PC-3 (cell line): ENCODE data around the gene HIVEP3. TPM values are rescaled to one million over a fixed set of nuclear protein-coding genes. Genes with fewer than 3 reads are reported as not detected.

Experiments used
- ATAC-seq: fragments of 200-7000 bp; cut with Tn5 transposase; 2 replicates; pipeline ENCODE4 v1.9.1; 2020; ENCODE audit warnings: mild to moderate bottlenecking, moderate library complexity
- BruUV-seq: library from RNA; stranded (reverse); fragments of 400-500 nt; replicated peaks from 2 replicates; lab custom pipeline; 2021; lab: Mats Ljungman, UMichigan
- CTCF ChIA-PET: fragments of 300-600 bp; sonication (Branson Sonifier 250); formaldehyde crosslinking; loops from one replicate; lab custom pipeline; 2022; ENCODE audit warnings: antibody characterized with exemption; lab: Charles Lee
- POLR2A ChIA-PET: fragments of 300-600 bp; sonication (Branson Sonifier 250); formaldehyde crosslinking; loops from one replicate; lab custom pipeline; 2022; ENCODE audit warnings: antibody characterized with exemption; ENCODE audit not compliant: unreplicated experiment; lab: Charles Lee
- DNase-seq: peaks from one replicate; pipeline ENCODE4 v3.0.0-alpha.2; 2015
- H2AFZ ChIP-seq: fragments of 300-600 bp; sonication (generic); 2 replicates; pipeline ENCODE4 v1.6.0; 2016; ENCODE audit warnings: antibody characterized with exemption, low read length
- H3F3A ChIP-seq: fragments of 300-600 bp; sonication (generic); one replicate; pipeline ENCODE4 v1.6.0; 2017; ENCODE audit warnings: antibody characterized with exemption, low read length, control low read depth, mild to moderate bottlenecking; ENCODE audit not compliant: unreplicated experiment
- H3K27ac ChIP-seq: fragments of 300-600 bp; sonication (generic); 2 replicates; pipeline ENCODE4 v1.5.1; 2016; ENCODE audit warnings: mild to moderate bottlenecking, low read length
- H3K27me3 ChIP-seq: fragments of 300-600 bp; sonication (generic); 2 replicates; pipeline ENCODE4 v1.6.1; 2016; ENCODE audit warnings: low read length, mixed read lengths
- H3K36me3 ChIP-seq: fragments of 300-600 bp; sonication (generic); 2 replicates; pipeline ENCODE4 v1.6.1; 2016; ENCODE audit warnings: low read depth, mixed run types, low read length, mixed read lengths
- H3K4me1 ChIP-seq: fragments of 300-600 bp; sonication (generic); 2 replicates; pipeline ENCODE4 v1.5.1; 2016; ENCODE audit warnings: low read length; ENCODE audit not compliant: insufficient read depth
- H3K4me2 ChIP-seq: fragments of 300-600 bp; sonication (generic); 2 replicates; pipeline ENCODE4 v1.6.0; 2016; ENCODE audit warnings: low read length
- H3K4me3 ChIP-seq: fragments of 300-600 bp; sonication (generic); 2 replicates; pipeline ENCODE4 v1.5.1; 2016; ENCODE audit warnings: mild to moderate bottlenecking, low read length, mixed read lengths
- H3K79me2 ChIP-seq: fragments of 300-600 bp; sonication (generic); 2 replicates; pipeline ENCODE4 v1.6.1; 2017; ENCODE audit warnings: low read length, mixed read lengths
- H3K9ac ChIP-seq: fragments of 300-600 bp; sonication (generic); 2 replicates; pipeline ENCODE4 v1.6.0; 2016; ENCODE audit warnings: mild to moderate bottlenecking, low read length
- H3K9me2 ChIP-seq: fragments of 300-600 bp; sonication (generic); replicated peaks from 2 replicates; pipeline ENCODE4 v1.6.1; 2016; ENCODE audit warnings: mixed run types, low read length, mixed read lengths
- H3K9me3 ChIP-seq: fragments of 300-600 bp; sonication (generic); 2 replicates; pipeline ENCODE4 v1.6.1; 2016; ENCODE audit warnings: low read length, mixed read lengths
- H4K20me1 ChIP-seq: fragments of 300-600 bp; sonication (generic); 2 replicates; pipeline ENCODE4 v1.6.1; 2016; ENCODE audit warnings: low read length, mixed read lengths
- EZH2 ChIP-seq: fragments of 300-600 bp; sonication (generic); IDR thresholded peaks from one replicate; pipeline ENCODE4 v1.6.1; 2017; ENCODE audit warnings: antibody characterized with exemption, mild to moderate bottlenecking, low read length; ENCODE audit not compliant: unreplicated experiment
- EZH2phosphoT487 ChIP-seq: fragments of 300-600 bp; sonication (generic); IDR thresholded peaks from 2 replicates; pipeline ENCODE4 v1.6.1; 2018; ENCODE audit warnings: mild to moderate bottlenecking, antibody characterized with exemption, low read length, borderline replicate concordance
- intact Hi-C: fragments of 100-400 bp; cut with micrococcal nuclease; formaldehyde crosslinking; loops from 2 replicates; pipeline ENCODE4 v1.9.0; 2023
- total RNA-seq: library from RNA; depleted of rRNA; stranded (reverse); fragments of >200 nt; gene quantifications from 2 replicates; pipeline ENCODE4 v1.2.3, GENCODE V29; 2014
- TF ChIP-seq, protein P1 (sequence below): fragments of 300-600 bp; sonication (generic); conservative IDR thresholded peaks from 2 replicates; pipeline ENCODE4 v1.5.1; 2017; ENCODE audit warnings: antibody characterized with exemption, low read depth, mild to moderate bottlenecking, low read length

The HIVEP3 gene
- total RNA-seq, 1 experiment from 2014 or later: 9.8 TPM

DNA sequence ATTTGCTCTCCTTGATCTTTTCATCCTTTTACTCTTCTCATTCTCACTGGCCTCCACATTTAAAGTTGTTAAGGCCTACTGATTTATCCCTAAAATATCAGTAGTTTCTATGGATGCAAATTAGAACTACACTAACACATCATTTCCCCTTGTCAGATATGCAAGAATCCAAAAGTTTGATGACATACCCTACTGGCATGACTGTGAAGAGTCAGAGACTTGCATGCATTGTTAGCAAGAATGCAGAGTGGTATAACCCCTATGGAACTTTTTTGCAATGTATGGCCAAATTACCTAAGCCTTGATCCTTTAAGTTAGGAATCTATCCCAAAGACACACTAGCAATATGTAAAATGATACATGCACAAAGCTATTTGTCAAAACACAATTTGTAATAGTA is 23.6 kb upstream of the HIVEP3 start:
- Histone ChIP-seq H3K4me2 (no peak overlapping the region), H4K20me1 (no peaks in the 10 kb centered on the region), H3K4me1 (peaks cover 20% of the 10 kb centered on the region), H3K9ac (no peak overlapping the region), H2AFZ (no peak overlapping the region), H3K9me2 (no peaks in the 10 kb centered on the region), H3K27me3 (no peaks in the 10 kb centered on the region), H3K4me3 (no peak overlapping the region), H3K79me2 (no peaks in the 10 kb centered on the region), H3K36me3 (no peaks in the 10 kb centered on the region), H3K27ac (no peak overlapping the region), H3F3A (no peaks in the 10 kb centered on the region), H3K9me3 (no peaks in the 10 kb centered on the region)
- POLR2A ChIA-PET: no interaction called here
- ATAC-seq (no peak), DNase-seq (no peak)
- no TSS peak for BruUV-seq
- intact Hi-C loops: no loop called here
- CTCF ChIA-PET: no interaction called here
- TF ChIP-seq, protein P1, sequence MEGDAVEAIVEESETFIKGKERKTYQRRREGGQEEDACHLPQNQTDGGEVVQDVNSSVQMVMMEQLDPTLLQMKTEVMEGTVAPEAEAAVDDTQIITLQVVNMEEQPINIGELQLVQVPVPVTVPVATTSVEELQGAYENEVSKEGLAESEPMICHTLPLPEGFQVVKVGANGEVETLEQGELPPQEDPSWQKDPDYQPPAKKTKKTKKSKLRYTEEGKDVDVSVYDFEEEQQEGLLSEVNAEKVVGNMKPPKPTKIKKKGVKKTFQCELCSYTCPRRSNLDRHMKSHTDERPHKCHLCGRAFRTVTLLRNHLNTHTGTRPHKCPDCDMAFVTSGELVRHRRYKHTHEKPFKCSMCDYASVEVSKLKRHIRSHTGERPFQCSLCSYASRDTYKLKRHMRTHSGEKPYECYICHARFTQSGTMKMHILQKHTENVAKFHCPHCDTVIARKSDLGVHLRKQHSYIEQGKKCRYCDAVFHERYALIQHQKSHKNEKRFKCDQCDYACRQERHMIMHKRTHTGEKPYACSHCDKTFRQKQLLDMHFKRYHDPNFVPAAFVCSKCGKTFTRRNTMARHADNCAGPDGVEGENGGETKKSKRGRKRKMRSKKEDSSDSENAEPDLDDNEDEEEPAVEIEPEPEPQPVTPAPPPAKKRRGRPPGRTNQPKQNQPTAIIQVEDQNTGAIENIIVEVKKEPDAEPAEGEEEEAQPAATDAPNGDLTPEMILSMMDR: no peak
- TF ChIP-seq EZH2phosphoT487: no peak
- TF ChIP-seq EZH2: no peak

DNA sequence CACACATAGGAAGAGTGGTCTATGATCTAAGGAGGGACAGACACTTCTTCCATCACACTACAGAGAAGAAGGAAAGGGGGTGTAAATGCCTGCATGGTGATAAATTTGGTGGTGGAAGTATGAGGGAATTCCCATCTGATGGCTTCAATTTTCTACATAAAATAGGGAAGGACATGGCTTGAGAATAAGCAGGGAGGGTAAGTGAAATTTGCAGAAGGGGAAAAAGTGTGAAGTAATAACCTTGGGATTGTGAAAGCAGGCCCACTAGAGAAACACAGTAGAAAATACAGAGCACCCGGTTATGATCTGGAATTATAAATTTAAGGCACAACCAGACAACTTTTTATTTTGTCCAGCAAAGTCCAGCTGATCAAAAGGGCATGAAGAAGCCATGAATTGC is 22.7 kb upstream of the HIVEP3 start:
- peaks cover 19% of the 10 kb centered on the region for H3K4me1 ChIP-seq
- no peak overlapping the region for H3K4me2 ChIP-seq
- CTCF ChIA-PET: no interaction called here
- H3K79me2 ChIP-seq: no peaks in the 10 kb centered on the region
- H2AFZ ChIP-seq: no peak overlapping the region
- H3F3A ChIP-seq: no peaks in the 10 kb centered on the region
- TF ChIP-seq EZH2phosphoT487 (no peak), EZH2 (no peak)
- TF ChIP-seq, protein P1: no peak
- no peaks in the 10 kb centered on the region for H4K20me1 ChIP-seq
- no peaks in the 10 kb centered on the region for H3K9me3 ChIP-seq
- POLR2A ChIA-PET: no interaction called here
- DNase-seq (no peak), ATAC-seq (no peak)
- H3K9ac ChIP-seq: no peak overlapping the region
- intact Hi-C loops: no loop called here
- no peaks in the 10 kb centered on the region for H3K9me2 ChIP-seq
- no peak overlapping the region for H3K4me3 ChIP-seq
- H3K27ac ChIP-seq: no peak overlapping the region
- H3K36me3 ChIP-seq: no peaks in the 10 kb centered on the region
- BruUV-seq: no TSS peak
- H3K27me3 ChIP-seq: no peaks in the 10 kb centered on the region

DNA sequence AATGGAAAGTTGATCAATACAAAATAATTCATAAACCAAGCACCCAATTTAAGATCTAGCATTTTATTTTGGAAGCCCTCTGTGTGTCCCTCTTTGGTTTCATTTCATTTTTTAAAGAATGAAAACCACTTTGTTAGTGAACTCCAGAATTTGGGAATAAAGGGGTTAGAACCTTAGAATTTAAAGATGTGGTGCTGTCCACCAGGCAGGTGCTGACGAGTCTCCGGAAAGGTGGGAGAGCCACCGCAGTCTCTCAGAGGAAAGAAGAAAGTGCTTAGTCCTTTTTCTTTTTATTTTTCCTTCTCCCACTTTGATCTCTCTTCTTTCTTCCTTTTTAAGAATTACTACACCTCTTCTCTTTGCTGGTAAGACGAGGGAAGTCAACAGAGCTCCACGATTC is 20.5 kb upstream of the HIVEP3 start:
- TF ChIP-seq EZH2 (no peak), EZH2phosphoT487 (no peak)
- TF ChIP-seq, protein P1: no peak
- no peaks in the 10 kb centered on the region for H3K79me2 ChIP-seq

More for the DNA sequence above, 20.5 kb upstream of the HIVEP3 start:
- H3K4me2 ChIP-seq: no peak overlapping the region
- no peaks in the 10 kb centered on the region for H3F3A ChIP-seq
- no peaks in the 10 kb centered on the region for H3K9me2 ChIP-seq
- CTCF ChIA-PET: no interaction called here
- no peak for DNase-seq
- POLR2A ChIA-PET: no interaction called here
- H3K27me3 ChIP-seq: no peaks in the 10 kb centered on the region
- no TSS peak for BruUV-seq
- peaks cover 17% of the 10 kb centered on the region for H3K4me1 ChIP-seq
- H3K9ac ChIP-seq: no peak overlapping the region
- no peaks in the 10 kb centered on the region for H4K20me1 ChIP-seq
- H3K9me3 ChIP-seq: no peaks in the 10 kb centered on the region
- no peak overlapping the region for H3K27ac ChIP-seq
- ATAC-seq: no peak
- intact Hi-C loops: loop anchor here (5.0 kb wide), 1 partner anchor 43 kb away; no protein-coding TSS in a partner anchor
- H3K36me3 ChIP-seq: no peaks in the 10 kb centered on the region
- no peak overlapping the region for H2AFZ ChIP-seq
- no peak overlapping the region for H3K4me3 ChIP-seq
